ENCODE results near the gene CHD6. TPM values are rescaled to one million over a fixed set of nuclear protein-coding genes. Genes with fewer than 3 reads are reported as not detected.

Gene CHD6
- total and polyA plus RNA-seq, 12 donors: 9.2 to 56.8 (median 41.7) TPM

DNA sequence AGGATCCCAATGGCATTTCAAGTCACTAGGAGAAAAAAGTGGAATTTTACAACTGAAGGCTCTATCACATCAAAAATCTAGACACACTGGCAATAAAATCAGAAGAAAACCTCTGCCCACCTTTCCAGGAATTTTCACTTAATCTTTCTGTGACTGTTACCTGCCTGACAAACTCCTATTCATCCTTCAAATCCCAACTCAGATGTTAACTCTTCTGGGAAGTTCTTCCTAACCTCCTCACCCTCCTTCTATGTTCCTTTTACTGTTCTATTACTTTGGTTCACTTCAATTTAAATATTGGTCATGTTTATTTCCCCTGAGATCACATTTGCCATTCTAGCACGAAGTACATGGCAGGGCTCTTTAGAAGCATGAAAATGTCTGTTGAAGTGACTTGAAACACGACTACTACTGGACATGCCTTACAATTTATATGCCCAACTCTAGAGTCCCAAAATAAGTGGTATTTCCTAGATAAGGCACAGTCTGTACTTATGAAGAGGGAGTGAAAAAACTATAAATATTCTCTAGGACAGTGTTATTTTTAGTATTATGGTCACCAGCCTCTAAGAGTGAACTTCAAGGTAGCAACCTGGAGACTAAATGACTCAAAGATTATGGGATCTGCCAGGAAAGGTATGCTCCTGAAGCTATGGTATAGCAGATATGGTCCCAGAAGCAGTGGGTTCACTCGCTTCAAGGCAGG is 17.1 kb downstream of the CHD6 start:
- H3K27ac ChIP-seq: no peak overlapping the region
- peaks cover 0 to 17% (median 0%) of the 10 kb centered on the region in 3 donors for H3K9me3 ChIP-seq (replicated peaks in 1 of 3)
- WGBS, 4 donors: 78 to 85% (median 82%) methylated on average over 3 of the region's 3 CpGs
- no peak for DNase-seq
- no peak overlapping the region for H3K4me3 ChIP-seq
- no peaks in the 10 kb centered on the region for H3K36me3 ChIP-seq (replicated peaks in 1 of 2)
- H3K27me3 ChIP-seq: no peaks in the 10 kb centered on the region
- TF ChIP-seq, protein P1, sequence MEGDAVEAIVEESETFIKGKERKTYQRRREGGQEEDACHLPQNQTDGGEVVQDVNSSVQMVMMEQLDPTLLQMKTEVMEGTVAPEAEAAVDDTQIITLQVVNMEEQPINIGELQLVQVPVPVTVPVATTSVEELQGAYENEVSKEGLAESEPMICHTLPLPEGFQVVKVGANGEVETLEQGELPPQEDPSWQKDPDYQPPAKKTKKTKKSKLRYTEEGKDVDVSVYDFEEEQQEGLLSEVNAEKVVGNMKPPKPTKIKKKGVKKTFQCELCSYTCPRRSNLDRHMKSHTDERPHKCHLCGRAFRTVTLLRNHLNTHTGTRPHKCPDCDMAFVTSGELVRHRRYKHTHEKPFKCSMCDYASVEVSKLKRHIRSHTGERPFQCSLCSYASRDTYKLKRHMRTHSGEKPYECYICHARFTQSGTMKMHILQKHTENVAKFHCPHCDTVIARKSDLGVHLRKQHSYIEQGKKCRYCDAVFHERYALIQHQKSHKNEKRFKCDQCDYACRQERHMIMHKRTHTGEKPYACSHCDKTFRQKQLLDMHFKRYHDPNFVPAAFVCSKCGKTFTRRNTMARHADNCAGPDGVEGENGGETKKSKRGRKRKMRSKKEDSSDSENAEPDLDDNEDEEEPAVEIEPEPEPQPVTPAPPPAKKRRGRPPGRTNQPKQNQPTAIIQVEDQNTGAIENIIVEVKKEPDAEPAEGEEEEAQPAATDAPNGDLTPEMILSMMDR (IDR thresholded peaks at IDR 0.05): no peak
- TF ChIP-seq POLR2A (IDR thresholded peaks at IDR 0.05): no peak
- peaks cover 0 to 17% of the 10 kb centered on the region in 2 donors for H3K4me1 ChIP-seq (replicated peaks in 1 of 2)
- intact Hi-C loops (cut with DNase I): no loop called here

DNA sequence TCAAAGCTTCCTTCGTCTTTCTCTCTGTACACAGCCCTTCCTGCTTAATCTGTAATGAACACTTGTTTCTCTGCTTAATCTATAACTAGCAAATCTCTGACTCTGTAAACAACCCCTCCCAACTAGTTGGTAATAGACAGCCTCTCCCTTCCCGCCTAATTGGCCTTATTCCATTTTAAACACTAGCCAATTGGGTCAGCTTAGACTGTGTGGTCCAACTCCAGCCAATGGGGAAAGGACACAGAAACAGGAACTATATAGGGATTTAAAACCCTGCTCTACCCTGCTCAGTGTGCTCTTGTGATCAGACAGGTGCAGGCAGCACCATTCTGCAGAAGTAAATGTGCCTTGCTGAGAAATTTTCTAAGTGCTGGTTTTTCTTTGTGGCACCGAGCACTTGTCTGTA is 18.5 kb downstream of the CHD6 start:
- 75 to 92% (median 91%) methylated on average over 3 of the region's 3 CpGs for WGBS, 4 donors
- intact Hi-C loops (cut with DNase I): no loop called here
- Histone ChIP-seq H3K27ac (no peak overlapping the region), H3K4me3 (no peak overlapping the region), H3K27me3 (no peaks in the 10 kb centered on the region), H3K9me3 (replicated peaks in 1 of 3) (peaks cover 0 to 17% (median 0%) of the 10 kb centered on the region in 3 donors), H3K4me1 (replicated peaks in 1 of 2) (peaks cover 0 to 9% of the 10 kb centered on the region in 2 donors), H3K36me3 (replicated peaks in 1 of 2) (no peaks in the 10 kb centered on the region)
- TF ChIP-seq POLR2A (IDR thresholded peaks at IDR 0.05): no peak
- no peak for DNase-seq

DNA sequence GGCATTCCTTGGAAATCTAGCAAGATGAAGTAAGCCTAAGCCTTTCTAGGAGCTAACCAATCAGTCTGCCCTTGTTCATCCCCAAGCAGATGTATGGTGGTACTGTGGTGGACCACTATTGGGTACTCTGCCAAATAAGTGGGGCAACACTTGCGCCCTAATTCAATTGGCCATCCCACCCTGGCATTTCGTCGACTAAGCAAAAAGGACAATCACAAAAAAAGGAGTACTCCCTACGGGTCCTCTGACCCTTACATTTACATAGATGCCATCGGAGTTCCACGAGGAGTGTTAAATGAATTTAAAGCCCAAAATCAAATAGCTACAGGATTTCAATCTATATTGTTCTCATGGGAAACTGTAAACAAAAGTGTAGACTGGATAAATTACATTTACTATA is 19.5 kb downstream of the CHD6 start:
- no peaks in the 10 kb centered on the region for H3K27me3 ChIP-seq
- DNase-seq: no peak
- H3K4me3 ChIP-seq: no peak overlapping the region
- no peaks in the 10 kb centered on the region for H3K4me1 ChIP-seq (replicated peaks in 1 of 2)
- no peaks in the 10 kb centered on the region for H3K36me3 ChIP-seq (replicated peaks in 1 of 2)
- WGBS, 4 donors: 95 to 100% (median 98%) methylated on average over 6 of the region's 6 CpGs
- TF ChIP-seq, protein P1 (IDR thresholded peaks at IDR 0.05): no peak
- no peak for TF ChIP-seq POLR2A (IDR thresholded peaks at IDR 0.05)
- H3K9me3 ChIP-seq (replicated peaks in 1 of 3): peaks cover 0 to 17% (median 0%) of the 10 kb centered on the region in 3 donors
- no peak overlapping the region for H3K27ac ChIP-seq
- intact Hi-C loops (cut with DNase I): no loop called here

DNA sequence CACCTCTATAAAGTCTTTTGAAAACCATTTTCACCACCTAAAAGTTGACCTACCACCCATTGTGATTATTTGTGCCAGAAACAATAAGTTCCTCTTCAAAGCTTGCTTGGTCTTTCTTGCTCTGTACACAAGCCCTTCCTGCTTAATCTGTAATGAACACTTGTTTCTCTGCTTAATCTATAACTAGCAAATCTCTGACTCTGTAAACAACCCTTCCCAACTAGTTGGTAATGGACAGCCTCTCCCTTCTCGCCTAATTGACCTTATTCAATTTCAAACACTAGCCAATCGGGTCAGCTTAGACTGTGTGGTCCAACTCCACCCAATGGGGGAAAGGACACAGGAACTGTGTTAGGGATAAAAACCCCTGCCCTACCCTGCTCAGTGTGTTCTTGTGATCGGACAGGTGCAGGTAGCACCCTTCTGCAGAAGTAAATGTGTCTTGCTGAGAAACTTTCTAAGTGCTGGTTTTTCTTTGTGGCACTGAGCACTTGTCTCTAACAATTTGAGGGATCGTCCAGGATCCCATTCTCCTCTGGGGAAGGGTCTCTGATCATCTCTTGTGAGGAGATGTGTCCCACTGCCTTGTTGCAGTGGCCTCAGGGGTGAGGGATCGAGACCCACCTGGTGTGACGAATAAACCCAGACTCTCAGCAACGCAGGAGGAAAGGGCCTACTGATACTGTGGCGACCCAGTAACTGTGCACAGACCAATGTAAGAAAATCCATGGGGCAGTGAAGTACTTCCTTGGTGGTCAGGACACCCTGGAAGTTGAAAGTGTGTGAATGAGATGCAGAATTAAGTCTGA is 23.5 kb downstream of the CHD6 start:
- no peak overlapping the region for H3K27ac ChIP-seq
- 92 to 98% (median 98%) methylated on average over 8 of the region's 8 CpGs for WGBS, 4 donors
- no peak overlapping the region for H3K4me3 ChIP-seq
- H3K27me3 ChIP-seq: no peaks in the 10 kb centered on the region
- intact Hi-C loops (cut with DNase I): no loop called here
- TF ChIP-seq, protein P1 (IDR thresholded peaks at IDR 0.05): no peak
- no peak for TF ChIP-seq POLR2A (IDR thresholded peaks at IDR 0.05)
- peaks cover 0 to 3% (median 0%) of the 10 kb centered on the region in 3 donors for H3K9me3 ChIP-seq (replicated peaks in 1 of 3)
- no peaks in the 10 kb centered on the region for H3K36me3 ChIP-seq (replicated peaks in 1 of 2)
- H3K4me1 ChIP-seq (replicated peaks in 1 of 2): peaks cover 0 to 10% of the 10 kb centered on the region in 2 donors
- no peak for DNase-seq

Measured in adrenal gland (tissue), 12 donors.